ENCODE results near the gene SMIM7.
A peak's percentile ranks its signal among the peaks of the same experiment; 100 is the strongest.
"Not testable (repeated sequence)": the region's sequence is repeated elsewhere in the genome, so short reads cannot be mapped to it uniquely, and the experiment has no call there.

Gene SMIM7

DNA sequence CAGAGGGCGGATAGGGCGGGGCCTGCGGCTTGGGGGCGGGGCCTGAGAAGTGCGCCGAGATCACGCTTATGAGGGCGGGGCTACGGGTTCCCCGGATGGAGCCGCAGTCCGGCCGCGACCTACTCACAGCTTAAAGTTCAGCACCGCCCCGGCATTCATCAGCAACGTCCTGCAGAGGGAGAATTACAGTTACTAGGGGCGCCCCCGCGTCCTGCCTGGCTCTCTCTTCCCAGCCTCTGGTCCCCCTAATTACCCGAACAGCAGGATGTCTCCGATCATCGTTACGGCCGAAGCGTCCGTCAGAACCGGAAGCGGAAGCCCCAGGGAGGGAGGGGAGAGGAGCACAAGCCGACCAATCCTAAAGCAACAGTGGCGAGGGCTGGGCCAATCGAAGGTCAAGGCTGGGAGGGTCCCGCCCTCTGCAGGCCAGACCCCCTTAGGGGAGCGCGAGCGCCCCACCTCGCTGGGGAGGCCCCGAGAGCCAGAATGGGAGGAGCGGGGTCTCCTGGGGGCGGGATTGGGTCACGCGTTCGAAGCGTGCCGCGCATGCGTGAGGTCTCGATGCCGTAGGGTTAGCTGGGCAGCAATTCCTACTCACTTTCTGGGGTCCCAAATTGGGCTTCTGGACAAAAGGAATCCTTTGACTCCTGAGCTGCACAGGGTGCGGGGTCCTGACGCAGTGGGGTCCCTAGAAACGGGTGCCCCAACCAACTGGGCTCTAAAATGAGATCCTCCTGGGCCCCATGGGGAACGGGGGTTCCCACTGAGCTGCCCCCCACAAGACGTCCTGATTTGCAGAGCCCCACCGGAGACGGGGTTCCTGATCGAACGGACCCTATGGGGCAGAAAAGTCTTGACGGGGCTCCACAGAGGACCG is at the start of gene SMIM7:
Gene SMIM7 (minus strand): TSS at position 313 of the 877 bp plus-strand sequence. CDS start 34 bp downstream, at position 279.
- peak; percentile 99 for DNase-seq

DNA sequence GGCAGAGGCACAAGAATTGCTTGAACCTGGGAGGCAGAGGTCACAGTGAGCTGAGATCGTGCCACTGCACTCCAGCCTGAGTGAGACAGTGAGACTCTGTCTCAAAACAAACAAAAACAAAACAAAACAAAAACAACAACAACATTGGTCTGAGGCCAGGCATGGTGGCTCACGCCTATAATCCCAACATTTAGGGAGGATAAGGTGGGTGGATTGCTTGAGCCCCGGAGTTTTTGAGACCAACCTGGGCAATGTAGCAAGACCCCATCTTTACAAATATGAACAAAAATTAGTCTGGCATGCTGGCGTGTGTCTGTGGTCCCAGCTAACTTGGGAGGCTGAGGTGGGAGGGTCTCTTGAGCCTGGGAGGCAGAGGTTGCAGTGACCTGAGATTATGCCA is 43.7 kb upstream of the SMIM7 start:
- no peak for DNase-seq

DNA sequence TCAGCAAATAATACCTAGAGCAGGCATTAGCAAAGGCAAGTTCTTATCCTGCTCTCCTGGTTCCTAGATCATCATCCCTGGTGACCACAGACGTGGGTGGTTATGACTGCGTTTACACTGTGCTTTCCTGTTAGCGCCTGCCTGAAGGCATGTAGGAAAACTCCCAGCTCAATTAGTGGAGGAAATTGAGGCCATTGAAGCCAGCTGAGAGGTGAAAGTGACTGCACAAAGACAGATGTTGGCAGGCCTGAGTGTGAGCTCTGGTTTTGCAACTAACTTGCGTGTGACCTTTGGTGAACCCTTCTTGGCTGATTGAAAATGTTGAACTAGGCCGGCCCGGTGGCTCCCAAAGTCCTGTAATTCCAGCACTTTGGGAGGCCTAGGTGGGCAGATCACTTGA is 42.2 kb upstream of the SMIM7 start:
- peak; percentile 54 for DNase-seq

DNA sequence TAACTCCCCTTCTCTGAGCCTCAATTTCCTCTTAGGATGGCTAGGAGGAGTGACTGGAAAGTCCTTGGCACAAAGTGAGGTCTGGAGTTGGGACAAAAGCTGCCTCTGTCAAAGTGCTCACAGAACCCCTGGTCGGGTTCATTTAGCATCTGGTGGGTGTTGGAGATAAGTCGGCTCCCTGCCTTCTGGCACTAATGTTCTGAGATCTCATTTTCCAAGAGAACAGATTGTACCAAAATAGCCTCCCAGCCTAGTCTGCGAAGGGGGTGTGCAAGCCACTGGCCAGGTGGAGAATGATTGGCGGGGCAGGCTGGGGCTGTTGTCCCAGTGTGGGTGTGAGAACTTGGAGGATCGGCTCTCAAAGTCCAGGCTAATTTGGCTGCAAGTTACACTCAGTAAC is 39.0 kb upstream of the SMIM7 start:
- no peak for DNase-seq

- no peak for DNase-seq
Measured at GRCh38 chr19:16688084-16688483, 28.1 kb upstream of the SMIM7 start.

GRCh38 chr19:16684216-16684615 is 24.3 kb upstream of the SMIM7 start:
- DNase-seq: no peak

GRCh38 chr19:16682539-16682938 is 22.6 kb upstream of the SMIM7 start:
- DNase-seq: no peak

- DNase-seq: no peak
Measured at GRCh38 chr19:16679811-16680210, 19.9 kb upstream of the SMIM7 start.

GRCh38 chr19:16678498-16678897 is 18.6 kb upstream of the SMIM7 start:
- DNase-seq: no peak

DNA sequence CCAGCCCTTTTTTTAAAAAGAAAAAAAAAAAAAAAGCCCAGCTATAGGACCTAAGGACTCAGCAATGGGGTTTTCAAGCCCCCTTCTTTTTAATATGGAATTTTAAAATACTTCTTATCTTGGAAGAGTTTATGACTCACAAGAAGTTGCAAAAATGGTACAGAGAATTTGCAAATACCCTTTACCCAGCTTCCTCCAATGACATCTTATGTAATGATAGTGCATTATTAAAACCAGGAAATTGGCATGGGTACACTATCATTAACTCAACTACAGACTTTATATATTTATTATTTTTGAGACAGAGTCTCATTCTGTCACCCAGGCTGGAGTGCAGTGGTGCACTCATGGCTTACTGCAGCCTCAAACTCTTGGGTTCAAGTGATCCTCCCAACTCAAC is 17.1 kb upstream of the SMIM7 start:
- DNase-seq: no peak

DNA sequence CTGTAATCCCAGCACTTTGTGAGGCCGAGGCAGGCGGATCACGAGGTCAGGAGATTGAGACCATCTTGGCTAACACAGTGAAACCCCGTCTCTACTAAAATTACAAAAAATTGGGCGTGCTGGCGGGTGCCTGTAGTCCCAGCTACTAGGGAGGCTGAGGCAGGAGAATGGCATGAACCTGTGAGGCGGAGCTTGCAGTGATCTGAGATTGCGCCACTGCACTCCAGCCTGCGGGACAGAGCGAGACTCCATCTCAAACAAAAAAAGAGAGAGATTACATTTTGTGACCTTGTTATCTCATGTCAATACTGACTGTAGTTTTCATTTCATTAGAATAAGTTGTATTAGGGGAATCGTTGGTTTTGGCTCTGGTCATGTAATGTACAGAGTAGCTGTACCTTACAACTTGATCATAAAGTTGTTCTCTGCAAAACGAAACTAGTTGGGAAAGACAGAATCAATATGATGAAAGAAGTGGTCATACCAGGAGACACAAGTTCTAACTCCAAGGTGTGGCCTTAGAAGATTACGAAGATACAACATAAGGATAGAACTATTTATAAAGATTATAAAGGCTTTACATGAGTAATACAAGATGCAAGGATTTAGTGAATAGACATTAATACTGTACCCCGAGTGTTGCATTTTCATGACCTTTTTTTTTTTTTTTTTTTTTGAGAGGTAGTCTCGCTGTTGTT is 16.3 kb upstream of the SMIM7 start:
- no peak for DNase-seq

DNA sequence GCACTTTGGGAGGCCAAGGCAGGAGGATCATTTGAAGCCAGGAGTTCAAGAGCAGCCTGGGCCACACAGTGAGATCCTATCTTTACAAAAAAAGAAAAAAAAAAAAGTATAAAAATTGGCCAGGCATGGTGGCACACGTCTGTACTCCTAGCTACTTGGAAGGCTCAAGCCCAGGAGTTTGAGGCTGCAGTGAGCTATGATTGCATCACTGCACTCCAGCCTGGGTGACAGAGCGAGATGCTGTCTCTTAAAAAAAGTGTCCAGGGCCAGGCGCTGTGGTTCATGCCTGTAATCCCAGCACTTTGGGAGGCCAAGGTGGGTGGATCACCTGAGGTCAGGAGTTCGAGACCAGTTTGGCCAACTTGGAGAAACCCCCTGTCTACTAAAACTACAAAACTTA is 13.9 kb upstream of the SMIM7 start:
- DNase-seq: not testable (repeated sequence)

DNA sequence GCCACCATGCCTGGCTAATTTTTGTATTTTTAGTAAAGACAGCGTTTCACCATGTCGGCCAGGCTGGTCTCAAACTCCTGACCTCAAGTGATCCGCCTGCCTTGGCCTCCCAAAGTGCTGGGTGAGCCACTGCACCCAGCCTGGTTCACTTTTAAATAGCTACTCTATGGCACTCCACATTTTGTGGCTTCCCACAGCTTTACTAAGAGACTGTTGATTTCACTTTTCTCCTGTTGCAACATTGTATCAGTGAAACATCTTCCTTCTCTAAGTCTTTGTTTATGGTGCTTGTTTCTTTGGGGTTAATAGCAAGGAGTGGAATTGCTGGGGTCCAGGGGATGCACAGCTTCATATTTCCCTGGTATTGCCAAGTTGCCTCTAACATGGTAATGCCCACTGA is 13.3 kb upstream of the SMIM7 start:
- DNase-seq: no peak

DNA sequence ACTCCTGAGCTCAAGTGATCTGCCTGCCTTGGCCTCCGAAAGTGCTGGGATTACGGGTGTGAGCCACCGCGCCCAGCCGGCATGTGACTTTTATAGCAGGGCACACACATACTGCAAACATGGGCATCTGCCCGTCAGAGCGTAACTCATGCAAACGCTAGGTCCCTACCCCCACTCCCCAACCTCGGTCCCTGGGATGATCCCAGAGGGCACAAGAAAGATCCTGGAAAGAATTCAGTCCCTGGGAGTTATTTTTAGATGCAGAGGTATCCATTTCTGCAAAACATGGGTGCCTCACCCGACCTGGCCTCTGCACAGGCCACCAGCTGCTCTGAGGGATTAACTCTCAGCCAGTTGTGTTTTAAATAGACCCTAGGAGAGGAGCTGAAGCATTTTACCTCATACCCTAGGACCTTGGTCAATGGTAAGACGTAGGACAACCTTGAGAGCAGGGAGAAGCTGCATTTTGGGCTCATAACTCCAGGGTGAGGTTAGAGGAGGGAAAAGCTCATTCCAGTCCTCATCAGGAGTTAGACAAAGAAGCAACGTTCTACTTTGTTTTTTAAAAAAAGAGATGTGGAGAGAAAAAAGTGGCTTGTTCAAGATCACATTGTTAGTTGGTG is 11.8 kb upstream of the SMIM7 start:
- no peak for DNase-seq

DNA sequence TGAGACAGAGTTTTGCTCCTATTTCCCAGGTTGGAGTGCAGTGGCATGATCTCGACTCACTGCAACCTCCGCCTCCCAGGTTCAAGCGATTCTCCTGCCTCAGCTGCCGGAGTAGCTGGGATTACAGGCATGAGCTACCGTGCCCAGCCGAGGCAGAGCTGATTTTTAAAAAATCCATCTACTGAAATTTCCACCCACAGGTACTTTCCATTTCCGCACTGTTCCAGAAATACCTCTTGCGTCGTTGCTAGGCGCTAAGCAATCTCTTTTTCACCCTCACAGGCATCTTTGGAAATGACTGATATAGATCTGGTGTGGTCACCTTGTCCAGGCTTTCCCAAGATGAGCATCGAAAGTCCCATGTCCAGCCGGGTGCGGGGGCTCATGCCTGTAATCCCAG is 10.3 kb upstream of the SMIM7 start:
- no peak for DNase-seq

DNA sequence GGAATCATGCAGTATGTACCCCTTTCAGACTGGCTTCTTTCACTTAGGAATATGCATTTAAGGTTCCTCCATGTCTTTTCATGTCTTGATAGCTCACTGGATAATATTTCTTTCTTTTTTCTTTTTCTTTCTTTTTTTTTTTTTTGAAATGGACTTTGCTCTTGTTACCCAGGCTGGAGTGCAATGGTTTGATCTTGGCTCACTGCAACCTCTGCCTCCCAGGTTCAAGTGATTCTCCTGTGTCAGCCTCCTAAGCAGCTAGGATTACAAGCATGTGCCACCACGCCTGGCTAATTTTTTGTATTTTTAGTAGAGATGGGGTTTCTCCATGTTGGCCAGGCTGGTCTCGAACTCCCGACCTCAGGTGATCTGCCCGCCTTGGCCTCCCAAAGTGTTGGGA is 8.8 kb upstream of the SMIM7 start:
- DNase-seq: not testable (repeated sequence)

GRCh38 chr19:16668176-16668575 is 8.2 kb upstream of the SMIM7 start:
- no peak for DNase-seq

- peak; percentile 59 for DNase-seq
Measured at GRCh38 chr19:16661480-16662034, 1.6 kb upstream of the SMIM7 start.

DNA sequence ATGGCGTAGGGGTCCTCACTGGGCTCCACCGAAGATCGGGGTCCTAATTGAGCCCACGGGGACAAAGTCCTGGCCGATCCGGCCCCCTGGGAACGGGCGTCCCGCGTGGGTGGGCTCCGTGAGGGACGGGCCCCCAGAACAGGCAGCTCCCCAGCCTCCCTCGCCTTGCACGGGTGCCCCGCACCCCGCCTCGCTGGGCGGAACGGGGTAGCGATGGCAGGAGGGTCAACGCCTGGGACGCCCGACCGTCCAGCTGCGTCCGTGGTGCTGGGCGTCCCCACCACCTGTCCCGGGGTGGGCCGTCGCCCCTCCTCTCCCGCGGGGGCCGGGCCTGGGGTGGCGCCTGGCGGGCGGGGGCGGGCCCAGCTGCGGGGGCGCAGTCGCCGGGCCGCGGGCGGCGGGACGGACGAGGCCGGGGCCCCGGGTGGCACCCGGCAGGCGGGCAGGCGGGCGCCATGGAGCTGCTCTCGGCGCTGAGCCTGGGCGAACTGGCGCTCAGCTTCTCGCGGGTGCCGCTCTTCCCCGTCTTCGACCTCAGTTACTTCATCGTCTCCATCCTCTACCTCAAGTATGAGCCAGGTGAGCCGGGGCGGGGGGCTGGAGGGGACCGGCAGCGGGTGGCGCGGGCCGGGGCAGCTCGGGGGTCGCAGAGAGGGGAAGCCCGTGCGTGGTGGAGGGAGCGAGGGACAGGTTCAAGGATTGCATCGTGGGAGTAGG is 977 bp upstream of the SMIM7 start, which contains the start of gene TMEM38A:
Gene TMEM38A (plus strand): TSS at position 377 of the 717 bp plus-strand sequence. CDS start 79 bp downstream, at position 456.
- DNase-seq: peak; percentile 78

DNA sequence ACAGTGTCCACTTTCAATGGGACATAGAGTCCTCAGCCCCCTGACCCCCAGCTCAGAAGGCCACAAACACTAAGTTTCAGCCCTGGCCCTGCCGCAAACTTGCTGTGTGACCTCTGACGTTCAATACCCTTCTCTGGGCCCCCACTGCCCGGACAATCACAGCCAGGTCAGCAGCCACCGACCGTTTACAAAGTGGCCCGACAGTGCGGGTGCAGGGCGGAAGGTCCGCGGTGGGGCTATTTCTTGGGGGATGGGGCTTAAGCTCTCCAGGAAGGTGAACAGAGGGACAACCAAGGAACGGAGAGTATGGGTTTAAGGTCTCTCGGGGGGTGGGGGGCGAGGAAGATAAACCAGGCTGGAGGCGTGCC is 496 bp downstream of the SMIM7 start:
- DNase-seq: no peak

DNA sequence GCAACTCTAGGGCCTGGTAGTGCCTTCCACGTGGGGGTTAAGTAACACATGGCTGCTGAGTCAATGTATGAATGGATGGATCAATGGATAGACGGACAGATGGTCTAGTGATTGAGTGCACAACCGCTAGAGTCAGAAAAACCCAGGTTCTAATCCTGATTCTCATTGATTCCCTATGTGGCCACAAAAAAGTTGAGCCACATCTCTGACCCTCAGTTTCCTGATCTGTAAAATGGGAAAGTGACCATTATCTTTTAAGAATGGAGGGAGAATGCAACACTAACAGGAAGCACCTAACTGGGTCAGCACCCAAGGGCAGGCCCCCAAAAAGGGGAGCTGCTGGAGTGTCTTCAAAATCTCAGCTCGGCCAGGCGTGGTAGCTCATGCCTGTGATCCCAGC is 2.6 kb downstream of the SMIM7 start:
- no peak for DNase-seq

DNA sequence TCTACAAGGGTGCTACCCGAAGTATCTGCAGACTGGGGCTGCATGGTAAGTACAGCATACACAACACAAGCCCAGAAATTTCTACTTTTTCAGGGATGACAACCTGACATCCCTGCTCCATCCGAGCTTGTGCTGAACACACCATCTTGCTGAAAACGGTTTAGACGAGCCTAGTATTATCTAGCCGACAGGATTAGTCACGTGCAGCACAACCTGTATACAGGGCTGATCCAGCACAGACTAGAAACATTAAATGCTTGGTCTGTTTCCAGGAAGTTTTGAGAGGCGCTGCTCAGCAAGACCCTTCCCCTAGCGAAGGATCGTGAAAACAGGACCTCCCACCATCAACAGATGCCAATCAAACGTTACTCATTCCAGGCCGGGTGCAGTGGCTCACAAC is 4.2 kb downstream of the SMIM7 start:
- DNase-seq: no peak

DNA sequence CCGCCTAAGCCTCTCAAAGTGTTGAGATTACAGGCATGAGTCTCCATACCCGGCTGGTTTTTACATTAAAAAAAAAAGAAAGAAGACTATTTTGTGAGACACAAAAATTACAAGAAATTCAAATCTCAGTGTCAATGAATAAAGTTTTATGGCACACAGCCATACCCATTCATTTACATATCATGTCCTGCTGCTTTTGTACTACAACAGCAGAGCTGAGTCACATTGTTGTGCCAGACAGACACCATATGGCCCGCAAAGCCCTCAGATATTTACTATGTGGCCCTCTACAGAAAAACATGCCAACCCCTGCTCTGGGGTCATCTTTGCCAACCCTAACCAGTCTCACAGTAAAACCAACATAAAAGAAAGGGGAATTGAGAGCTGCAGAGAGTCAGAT is 5.3 kb downstream of the SMIM7 start:
- DNase-seq: peak; percentile 78

Measured in NCI-H69 (cell line).